Activated CD4-positive, alpha-beta T cell treated with anti-CD3 and anti-CD28 coated beads for 4 hours (primary cell): Measurements from ENCODE around the gene BCR.
A peak's percentile ranks its signal among the peaks of the same experiment; 100 is the strongest.
"Not testable (repeated sequence)": the region's sequence is repeated elsewhere in the genome, so short reads cannot be mapped to it uniquely, and the experiment has no call there.

Experiments
- DNase-seq, 2 donors: peaks; one replicate each; pipeline ENCODE4 v3.0.0-alpha.2; 2020

BCR gene

DNA sequence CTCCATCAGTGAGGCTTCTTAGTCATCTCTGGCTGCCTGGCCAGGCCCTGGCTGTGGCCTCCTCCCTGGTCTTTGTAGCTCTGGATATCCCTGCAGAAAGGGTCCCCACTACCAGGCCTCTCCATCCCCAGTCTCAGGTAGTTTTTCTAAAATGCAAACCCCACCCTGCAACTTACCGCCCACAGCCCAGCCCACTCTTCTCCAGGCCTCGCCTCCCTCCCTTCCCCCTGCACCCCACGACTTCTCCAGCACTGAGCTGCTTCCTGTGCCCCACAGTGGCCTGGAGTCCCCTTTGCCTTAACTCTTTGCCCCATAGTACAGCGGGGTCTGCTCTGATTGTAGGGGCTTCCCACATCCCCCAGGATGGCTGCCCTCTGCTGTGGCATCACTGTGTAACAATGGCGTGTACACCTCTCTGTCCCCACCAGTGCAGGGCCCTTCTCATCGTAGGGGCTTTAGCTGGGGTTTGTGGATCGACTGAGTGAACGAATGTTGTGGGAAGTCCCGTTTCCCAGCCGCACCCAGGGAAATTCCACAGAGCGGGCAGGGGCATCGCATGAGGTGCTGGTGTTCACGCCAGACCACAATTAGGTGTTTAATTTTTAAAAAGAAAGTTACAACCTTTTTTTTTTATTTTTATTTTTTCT, 111.6 kb downstream of the BCR start:
- DNase-seq = no peak

DNA sequence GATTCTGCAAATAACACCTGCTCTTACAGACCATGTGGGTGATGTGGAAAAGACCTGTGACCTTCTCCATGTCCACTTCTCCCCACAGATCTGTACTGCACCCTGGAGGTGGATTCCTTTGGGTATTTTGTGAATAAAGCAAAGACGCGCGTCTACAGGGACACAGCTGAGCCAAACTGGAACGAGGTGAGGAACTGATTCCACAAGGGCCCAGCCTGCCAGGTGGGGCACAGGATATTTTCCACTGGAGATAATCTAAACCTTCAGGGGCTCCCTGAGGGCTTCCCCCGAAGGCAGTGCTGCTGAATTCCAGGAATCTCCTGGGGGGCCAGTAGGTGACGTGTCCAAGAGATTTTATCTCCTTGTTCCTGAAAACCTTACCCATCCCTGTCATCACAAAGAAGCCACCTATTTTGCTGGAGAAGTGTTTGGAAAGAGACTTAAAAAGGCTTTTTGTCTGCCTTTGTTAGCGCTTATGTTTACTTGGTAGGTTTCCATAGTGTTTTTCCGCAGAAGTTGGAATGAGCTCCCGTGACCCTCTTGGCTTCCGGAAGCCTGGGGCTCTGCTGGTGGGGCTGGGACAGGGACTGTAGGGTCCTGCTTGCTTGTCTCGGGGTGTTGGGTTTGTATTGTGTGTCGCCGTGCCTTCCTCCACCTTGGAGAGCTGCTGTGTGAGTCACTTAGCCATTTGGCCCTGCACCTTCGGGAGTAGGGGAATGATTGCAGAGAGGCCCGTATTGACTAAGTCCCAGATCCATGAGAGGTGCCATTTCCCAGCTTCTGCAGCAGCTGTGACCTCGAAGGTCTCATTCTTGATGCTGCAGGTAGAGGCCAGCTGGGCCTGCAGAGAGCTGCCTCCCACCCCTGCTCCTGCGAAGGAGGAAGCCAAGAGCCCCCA, 112.4 kb downstream of the BCR start:
- no peak for DNase-seq

DNA sequence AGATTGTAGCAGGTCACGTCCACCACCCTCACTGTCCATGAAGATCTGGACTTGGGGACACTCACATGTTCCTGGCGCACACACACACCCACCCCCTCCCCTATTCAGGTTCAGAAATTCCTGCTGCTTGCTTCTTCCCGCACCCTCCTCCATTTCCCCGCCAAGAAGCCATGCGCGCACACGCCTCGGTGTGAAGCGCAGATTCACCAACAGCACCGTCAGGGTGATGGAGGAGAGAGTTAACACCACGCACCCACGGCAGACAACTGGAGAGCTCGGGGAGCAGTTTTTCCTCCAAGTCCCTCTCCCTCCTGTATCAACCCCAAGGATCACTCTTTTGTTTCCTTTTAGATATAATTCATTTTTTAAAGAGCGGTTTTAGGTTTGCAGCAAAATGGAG, 113.4 kb downstream of the BCR start:
- no peak for DNase-seq

DNA sequence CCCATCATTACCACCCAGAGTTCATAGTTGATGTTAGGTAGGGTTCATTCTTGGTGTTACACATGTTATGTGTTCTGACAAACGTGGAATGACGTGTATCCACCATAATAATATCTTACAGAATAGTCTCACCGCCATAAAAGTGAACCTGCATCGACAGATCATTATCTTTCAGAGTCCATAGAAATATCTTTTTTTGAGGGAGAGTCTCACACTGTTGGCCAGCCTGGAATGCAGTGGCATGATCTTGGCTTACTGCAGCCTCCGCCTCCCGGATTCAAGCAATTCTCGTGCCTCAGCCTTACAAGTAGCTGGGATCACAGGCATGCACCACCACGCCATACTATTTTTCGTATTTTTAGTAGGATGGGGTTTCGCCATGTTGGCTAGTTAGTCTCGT, 113.9 kb downstream of the BCR start:
- DNase-seq = no peak

DNA sequence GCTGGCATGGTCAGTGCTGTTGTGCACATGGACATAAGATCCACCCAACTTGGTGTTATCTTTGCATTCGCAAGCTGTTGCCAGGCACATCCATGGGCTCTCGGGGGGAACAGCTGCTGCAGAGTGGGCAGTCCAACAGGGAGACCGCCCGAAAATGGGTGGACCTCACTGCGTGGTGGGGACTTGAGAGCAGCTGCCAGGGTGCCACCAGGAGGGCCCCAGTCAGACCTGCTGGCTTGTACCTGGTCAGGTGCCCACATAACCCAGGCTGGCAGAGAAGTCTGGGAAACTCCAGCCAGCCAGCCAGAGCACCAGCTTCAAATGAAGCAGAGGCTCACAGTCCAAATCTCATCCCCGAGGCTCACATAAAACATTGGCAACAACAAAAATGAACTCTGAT, 120.2 kb downstream of the BCR start:
- no peak for DNase-seq

DNA sequence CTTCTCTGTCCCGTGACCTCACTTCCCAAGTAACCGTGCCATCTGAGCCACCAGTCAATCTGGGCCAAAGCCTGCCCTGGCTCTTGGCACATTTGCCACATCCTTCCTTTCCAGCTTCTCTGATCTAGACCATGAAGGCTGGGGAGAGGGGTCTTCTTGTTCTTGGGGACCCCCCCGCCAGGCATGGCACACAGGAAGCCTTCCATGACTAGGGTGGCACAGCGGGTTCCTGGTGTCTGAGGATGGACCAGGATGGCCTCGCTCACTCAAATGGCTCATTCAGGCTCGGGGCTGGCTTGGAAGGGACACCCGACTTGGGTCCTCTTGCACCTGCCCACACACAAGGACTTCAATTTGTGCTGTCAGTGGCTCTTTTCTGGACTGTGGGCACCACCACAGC, 121.3 kb downstream of the BCR start:
- no peak for DNase-seq

DNA sequence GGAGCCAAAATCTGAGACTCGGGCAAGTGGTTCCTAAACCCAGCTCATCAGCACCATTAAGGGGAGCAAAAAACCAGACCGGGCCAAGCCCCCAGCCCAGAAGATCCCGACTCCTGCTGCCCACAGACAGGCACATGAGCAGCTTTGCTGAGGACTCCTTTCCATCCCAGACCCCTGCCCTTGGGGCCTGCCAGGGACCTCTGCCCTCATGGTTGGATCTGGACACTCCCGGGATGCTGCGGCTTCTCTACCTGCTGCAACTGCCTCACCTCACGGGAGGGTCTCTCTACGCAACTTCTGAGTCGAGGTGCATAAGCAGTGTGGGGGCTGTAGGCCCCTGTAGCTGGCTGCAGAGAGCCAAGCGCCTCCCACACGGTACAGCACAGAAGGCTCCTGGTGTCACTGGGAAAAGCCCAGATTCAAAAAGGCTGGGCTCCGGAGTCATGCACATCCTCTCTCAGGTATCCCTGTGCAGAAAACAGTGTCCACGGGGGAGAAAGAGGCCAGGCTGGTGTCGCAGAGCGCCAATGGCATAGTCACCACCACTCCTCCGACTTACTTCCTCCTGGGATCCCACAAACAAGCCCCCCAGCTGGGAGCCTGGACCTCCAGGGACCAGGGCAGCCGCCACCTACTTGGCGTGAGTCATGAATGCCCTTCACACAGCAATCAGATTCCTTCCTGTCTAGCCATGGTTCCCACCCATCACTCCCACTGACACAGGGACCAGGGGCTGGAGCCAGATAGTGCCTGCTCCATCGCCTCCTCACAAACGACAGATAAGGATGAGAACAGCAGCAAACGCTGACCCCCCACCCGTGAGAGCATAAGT, 122.1 kb downstream of the BCR start:
- no peak for DNase-seq

DNA sequence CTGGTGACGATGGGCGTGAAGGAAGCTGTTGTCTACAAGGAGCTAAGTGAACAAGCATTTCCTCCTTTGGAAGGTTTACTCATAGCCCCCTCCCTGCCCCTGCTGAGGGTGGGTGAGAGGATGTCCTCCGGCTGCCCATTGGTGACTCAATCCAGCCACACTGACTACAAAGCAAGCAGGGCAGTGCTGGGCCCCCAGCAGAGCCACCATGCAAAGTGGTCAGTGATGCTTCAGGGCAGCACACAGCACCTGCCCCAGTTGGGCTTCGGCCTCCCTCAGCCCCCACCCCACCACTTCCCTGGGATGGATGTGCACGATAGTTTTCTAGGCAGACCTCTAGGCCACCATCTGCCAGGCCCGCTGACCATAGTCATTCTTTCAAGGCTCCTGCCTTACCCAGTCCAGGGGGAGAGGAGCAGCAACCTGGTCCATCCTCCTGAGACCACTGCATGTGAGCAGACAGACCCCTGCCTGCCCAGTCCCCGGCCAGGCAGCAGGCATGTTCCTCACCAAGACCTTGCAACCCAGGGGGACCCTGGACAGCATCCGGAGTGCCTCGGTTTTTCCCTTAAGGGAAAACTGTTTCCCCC, 125.1 kb downstream of the BCR start:
- DNase-seq = no peak

DNA sequence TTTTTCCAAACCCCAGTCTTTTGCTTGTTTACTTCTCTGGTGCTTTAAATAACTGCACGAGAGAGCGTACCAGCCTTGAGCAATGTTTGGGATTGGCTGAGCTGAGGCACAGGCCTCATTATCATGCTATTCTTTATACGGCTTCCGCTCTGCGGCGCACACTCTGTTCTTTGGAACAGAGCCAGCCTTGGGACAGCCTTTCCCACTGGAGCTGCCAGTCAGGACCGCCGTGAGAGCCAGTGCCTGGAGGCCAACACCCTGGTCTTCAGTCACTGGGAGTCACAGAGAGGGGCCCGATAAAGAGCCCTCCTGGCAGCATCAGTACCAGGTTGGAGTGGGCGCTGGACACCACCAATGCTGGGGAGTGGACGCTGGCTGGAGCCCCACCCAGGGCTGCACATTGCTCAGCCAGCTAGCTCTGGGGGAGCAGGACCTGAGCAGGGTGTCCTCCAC, 125.6 kb downstream of the BCR start:
- DNase-seq = no peak

DNA sequence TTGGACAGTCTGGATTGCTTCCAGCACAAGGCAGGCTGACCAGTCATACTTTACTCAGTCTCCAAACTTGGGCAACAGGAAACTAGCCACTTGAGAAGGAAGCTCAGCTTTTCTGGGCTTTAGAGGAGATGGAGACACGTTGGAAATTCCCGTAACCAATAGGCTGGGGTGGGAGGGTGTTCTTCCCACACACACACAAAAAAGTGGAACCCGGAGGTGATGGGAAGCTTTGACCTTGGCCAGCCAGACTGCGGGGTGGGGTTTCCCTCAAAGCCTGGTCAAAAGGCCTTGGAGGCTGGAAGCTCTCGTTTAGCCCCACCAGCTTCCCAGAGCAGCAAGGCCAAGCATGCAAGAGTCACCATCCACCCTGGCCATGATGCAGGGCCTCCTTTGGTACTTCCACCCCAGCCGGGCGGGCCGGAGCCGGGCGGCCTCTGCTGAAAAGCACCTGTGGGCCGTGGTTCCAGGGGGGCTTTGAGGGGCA, 126.2 kb downstream of the BCR start:
- DNase-seq = no peak

DNA sequence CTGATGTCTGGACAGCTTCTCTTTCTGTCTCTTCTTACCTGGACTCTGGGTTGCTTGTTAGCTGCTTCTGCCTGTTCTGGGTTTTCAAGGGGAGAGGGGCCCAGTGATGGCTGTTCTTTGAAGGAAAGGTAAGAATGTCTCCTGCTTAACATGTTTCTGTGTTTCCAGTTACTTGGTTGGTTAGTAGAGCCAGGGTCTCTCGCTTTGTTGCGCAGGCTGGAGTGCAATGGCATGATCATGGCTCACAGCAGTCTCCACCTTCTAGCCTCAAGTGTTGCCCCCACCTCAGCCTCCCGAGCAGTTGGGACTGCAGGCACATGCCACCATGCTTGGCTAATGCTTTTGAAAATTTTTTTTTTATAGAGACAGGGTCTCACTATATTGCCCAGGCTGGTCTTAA, 126.6 kb downstream of the BCR start:
- DNase-seq = no peak

DNA sequence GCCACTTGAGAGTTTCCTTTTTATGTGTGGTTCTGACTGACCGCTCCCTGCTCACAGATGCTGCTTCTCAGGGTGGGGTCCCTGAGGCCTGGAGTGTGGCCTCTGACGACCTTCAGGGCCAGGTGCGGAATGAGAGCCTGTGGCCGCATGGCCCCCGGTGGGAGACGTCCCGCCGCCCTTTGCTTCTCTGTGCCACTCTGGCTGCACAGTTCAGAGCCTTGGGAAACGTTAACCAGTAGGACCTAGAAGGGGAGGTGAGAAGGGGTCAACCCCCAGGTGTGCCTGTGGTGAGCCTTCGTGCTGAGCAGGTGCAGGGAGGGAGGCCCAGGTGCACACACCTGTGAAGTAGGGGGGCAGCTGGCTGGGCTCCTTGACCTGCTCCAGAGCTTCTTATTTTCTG, 127.2 kb downstream of the BCR start:
- not testable (repeated sequence) for DNase-seq

DNA sequence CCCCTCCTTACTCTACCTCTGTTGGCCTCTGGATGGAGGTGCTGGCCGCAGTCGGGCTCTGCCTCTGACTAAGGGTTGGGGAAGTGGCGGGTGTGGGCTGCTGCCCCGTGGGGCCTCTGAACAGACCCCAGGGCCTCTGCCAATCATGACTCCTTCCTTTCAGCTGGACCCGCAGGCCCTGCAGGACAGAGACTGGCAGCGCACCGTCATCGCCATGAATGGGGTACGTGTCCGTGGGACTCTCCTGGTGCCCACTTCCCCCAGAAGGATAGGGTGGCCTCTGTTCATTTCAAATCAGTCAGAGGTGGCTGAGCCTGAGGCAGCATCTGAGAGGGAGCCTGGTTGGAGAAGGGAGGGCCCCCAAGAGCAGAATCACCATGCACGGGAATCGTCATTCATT, 129.0 kb downstream of the BCR start:
- DNase-seq = not testable (repeated sequence)

DNA sequence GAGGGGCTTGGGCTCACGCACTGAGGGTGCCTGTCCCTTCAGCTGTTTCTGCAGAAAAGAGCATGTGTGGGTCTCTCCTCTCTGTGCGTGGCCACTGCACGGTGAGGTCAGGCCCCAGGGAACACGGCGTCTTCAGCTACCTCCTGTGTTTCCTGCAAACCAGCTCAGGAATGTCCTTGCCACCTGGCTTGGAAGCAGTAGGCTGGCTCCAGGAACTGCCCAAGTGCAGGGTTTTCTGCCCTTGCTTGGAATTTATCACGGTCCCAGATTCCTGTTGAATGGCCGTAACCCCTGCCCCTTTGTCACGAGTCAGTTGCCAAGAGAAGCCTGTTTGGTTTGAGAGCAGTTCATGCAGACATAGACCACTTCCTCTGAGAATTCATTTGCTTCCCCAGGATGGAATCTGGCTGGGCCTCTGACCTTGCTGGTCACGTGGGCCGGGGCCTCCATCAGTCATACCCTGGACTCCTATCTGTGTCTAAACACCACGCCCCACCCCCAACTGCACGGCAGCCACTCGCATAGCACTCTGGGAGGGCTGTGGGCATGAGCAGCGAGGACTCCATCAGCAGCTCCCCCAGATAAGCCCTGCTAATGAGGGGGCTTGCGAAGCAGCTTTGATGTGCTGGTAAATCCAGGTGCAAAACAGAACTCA, 130.3 kb downstream of the BCR start:
- not testable (repeated sequence) for DNase-seq

DNA sequence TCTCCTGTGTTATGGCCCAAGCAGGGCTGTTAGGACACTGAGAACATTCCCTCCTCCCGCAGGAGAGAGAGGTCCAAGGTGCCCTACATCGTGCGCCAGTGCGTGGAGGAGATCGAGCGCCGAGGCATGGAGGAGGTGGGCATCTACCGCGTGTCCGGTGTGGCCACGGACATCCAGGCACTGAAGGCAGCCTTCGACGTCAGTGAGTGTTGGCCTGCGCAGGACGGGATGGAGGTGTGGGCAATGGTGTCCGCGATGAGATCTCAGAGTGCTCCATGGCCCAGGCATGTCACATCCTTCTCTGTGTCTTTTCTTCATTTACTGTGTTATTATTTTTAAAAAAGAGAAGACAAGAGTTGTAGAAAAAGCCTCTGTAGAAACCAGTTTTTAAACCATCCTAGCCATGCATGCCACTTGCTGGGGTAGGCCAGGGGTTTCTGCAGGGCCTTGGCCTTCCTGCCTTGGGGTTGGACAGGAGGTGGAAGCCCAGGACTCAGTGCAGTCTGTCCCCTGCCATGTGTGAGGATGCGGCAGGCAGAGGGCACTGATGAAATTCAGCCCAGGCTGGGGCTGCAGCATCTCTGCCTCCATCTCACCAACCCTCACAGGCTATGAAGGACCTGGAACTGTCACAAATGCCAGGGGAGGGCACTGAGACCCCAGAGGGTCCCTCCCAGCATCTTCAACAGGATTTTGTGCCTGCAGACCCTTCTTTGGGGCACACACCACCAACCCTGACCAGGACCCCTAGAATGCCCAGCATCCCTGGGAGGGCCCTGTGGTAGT, 131.5 kb downstream of the BCR start:
- not testable (repeated sequence) for DNase-seq

DNA sequence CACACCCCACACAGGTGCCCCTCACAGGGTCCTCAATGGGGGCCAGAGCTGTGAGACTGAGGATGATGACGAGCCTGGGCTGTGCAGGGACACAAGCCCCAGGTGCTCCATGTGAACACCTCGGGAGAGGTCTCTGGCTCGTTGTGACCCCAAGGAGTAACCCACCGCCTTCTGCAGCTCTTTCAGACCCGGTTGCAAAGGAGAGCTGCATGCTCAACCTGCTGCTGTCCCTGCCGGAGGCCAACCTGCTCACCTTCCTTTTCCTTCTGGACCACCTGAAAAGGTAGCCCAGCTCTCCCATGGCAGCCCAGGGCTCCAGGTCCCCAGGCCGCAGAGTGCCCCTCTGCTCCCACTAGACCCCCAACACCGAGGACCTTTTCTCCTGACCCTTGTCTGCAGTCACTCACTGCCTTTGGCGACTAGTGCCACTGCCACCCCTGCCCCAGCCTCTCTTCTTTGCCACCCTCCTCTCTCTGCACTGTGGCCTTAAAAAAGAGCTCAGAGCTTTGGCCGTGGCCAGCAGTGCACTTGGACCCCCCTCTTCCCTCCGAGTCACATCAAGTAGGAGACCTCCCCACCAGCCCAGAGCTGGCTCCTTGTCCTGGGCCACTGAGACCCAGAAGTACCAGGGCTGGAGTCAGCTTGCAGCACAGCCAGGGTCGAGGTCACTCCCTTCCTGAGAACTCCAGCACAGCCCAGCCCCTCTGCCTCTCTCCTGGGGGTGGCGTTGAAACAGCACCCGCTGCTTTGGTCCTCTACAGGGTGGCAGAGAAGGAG, 133.7 kb downstream of the BCR start:
- DNase-seq = no peak

DNA sequence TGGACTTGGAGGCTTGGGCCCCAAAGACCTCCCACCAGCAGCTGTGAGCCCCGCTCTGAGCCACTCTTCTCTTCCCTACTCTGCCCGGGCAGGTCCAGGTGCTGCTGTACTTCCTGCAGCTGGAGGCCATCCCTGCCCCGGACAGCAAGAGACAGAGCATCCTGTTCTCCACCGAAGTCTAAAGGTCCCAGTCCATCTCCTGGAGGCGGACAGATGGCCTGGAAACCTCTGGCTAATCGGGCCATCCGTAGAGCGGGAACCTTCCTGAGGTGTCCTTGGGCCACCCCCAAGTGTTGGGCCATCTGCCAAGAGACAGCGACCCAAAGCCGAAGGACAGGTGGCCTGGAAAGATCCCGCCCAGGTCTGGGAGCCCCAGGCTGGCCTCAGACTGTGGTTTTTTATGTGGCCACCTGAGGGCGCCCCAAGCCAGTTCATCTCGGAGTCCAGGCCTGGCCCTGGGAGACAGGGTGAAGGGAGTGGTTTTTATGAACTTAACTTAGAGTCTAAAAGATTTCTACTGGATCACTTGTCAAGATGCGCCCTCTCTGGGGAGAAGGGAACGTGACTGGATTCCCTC, 135.1 kb downstream of the BCR start:
- peak; percentile 34 to 58 for DNase-seq

DNA sequence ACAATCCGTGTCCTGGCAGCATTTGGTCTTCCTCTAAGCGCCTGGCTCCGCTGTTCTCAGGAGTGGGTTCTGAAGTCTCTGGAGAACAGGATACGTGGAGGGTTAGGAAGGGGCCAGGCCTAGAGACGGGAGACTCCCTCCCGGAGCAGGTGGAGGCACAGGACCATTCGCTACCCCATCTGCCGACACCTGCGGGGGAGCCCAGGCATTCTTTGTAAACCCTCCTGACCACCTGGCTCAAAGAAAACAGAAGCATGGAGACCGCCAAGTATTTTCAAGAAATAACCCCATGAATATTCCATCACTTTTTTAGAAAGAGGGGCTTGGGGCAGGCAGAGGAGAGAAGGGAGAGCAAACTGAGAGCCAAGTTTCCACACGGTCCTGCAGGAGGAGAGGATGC, 136.3 kb downstream of the BCR start:
- DNase-seq = not testable (repeated sequence)

DNA sequence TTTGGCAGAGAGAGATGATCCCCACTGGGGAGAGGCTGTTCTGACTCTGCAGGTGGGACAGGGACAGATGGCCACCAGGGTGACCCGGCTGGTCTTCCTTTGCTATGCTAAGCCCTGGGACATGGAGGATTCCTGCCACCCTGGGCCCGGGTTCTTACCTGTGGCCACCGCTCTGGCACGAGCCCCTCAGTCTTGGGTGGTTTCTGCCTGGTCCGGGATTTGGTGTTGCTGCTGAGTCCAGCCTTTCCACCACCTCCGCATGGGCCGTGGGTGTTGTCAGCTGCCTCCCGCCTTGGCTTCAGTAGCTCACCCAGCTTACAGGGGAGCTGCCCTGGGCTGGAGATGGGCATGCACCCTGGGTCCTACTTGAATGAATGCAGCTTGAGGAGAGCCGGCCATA, 138.0 kb downstream of the BCR start:
- DNase-seq = not testable (repeated sequence)

DNA sequence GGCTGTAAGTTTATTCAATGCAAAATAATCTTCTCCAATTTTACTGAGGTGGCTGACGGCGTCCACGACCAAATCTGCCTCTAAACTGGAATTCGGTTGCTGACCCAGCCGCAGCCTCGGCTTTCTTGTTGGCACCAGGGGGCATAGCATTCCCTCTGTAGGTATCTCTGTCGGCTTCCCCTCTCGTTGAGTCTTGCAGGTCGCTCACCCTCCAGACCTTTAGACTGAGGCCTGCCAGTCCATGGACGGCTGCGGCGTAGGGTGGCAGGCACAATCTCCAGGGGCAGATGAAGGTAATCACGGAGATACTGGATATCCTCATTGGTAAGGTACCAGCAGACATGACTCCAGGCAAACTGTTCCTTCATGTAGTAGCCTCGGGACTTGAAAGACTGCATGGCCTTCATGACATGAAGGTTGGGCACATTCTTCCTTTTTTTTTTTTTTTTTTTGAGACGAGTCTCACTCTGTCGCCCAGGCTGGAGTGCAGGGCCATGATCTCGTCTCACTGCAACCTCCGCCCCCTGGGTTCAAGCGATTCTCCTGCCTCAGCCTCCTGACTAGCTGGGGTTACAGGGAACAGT, 142.3 kb downstream of the BCR start:
- DNase-seq = not testable (repeated sequence)
